Heart left ventricle (tissue), 13 donors: ENCODE measurements around the gene OSBPL10.

ENCODE experiments used
- POLR2A ChIP-seq, 2 donors: fragments of 450-650 bp; IDR thresholded peaks; one replicate each; pipeline ENCODE4 v1.6.1; 2017; ENCODE audit warnings: antibody characterized with exemption in 2 of 2, mild to moderate bottlenecking in 2 of 2, moderate library complexity in 2 of 2
- TF ChIP-seq, protein P1 (sequence below), 12 donors: fragments of 200-600 bp; sonication (generic) in 4 of 12; IDR thresholded peaks; one replicate each; pipeline versions ENCODE4 v1.5.0 to v1.8.0; 2018 to 2022; ENCODE audit warnings: antibody characterized with exemption in 12 of 12, mild to moderate bottlenecking in 5 of 12
- donor health status: ischemic (EF 13 %, LVEDD 7.1; RV severe dilation, severe dysfunction).
- donor health status: DM: no; HTN: yes; CAD: no.
- donor health status: DM: no; HTN: no; CAD: no.
- donor health status: ischemic (EF 25% LVEDD 6.9; RV normal size, moderate dysfunction).
- donor health status: ischemic (EF 25% LVEDD 5.7; RV mildly dilated, moderate dysfunction).
- donor health status: ischemic (EF 35%, LVEDD 5.7; RV mildly dilated, moderate dysfunction).
- donor health status: nonischemic (EF 11% LVEDD 7.7; RV severe dilation, severe dysfunction).
- donor health status: DM: yes; HTN: yes; CAD: no.
- donor health status: PGD.
- donor health status: ischemic (EF 29% LVEDD 5.4; RV normal size, mild dysfunction).
- donor health status: nonischemic (EF 23%, LVEDD 6.1; RV moderate dilation, normal function).

DNA sequence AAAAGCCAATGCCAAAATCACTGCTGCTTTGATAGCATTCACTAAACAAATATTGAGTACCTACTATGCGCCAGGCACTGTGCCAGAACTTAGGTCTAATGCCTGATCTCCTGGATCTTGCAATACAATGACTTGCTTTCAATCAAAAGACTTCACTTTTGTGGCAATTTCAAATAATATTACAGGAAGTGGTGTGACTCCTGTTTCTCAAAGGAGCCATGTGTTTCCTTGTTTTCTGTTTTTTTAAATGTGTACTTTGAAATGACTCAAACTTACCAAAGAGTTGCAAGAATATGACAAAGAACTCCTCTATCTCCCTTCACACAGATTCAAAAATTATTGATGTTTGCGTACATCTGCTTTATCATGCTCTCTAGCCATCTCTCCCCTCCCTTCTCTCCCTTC, 18.3 kb downstream of the OSBPL10 start:
- TF ChIP-seq POLR2A (IDR thresholded peaks at IDR 0.05) = no peak
- TF ChIP-seq, protein P1, sequence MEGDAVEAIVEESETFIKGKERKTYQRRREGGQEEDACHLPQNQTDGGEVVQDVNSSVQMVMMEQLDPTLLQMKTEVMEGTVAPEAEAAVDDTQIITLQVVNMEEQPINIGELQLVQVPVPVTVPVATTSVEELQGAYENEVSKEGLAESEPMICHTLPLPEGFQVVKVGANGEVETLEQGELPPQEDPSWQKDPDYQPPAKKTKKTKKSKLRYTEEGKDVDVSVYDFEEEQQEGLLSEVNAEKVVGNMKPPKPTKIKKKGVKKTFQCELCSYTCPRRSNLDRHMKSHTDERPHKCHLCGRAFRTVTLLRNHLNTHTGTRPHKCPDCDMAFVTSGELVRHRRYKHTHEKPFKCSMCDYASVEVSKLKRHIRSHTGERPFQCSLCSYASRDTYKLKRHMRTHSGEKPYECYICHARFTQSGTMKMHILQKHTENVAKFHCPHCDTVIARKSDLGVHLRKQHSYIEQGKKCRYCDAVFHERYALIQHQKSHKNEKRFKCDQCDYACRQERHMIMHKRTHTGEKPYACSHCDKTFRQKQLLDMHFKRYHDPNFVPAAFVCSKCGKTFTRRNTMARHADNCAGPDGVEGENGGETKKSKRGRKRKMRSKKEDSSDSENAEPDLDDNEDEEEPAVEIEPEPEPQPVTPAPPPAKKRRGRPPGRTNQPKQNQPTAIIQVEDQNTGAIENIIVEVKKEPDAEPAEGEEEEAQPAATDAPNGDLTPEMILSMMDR (IDR thresholded peaks at IDR 0.05) = no peak
